Inflammatory macrophage treated with lipopolysaccharide for 4 hours (primary cell): ENCODE results near the gene CEP97.

Source experiments
- DNase-seq: peaks from one replicate; pipeline ENCODE4 v3.0.0-alpha.2; 2020

The CEP97 gene

DNA sequence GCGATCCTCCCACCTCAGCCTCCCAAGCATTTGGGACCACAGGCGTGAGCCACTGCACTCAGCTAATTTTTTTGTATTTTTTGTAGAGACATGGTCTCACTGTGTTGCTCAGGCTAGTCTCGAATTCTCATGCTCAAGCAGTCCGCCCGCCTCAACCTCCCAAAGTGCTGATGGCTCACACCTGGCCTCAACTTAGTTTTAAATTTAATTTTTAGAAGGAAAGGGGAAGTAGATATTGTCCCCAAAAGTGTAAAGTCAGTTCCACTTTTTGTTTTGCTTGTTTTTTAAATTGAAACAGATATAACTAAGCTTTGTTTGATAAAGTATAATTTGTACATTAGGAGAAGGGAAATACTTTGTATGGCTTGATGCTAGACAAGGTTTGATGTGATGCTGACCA is 93.6 kb downstream of the CEP97 start:
- DNase-seq: peak; percentile 40

DNA sequence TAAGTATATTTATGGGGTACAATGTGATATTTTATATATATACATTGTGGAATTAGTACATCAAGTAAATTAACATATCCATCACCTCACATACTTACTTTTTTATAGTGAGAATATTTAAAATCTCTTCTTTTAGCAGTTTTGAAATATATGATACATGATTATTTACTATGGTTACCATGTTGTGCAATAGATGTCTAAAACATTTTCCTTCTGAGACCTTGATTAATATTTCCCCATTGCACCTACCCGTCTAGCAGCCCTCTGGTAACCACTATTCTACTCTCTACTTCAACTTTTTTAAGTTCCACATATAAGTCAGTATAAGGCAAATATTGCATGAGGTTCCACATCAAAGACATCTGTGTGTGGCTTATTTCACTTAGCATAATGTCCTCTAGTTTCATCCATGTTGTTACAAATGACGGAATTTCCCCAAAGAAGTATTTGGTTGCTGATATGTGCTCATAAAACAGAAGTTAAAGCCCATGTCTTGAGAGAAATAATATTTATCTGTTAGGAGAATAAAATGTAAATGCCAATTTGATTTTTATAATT is 95.3 kb downstream of the CEP97 start:
- peak; percentile 94 for DNase-seq
